SKM-1 (cell line): Measurements from ENCODE around the gene JAKMIP2.
"Not testable (repeated sequence)": the region's sequence is repeated elsewhere in the genome, so short reads cannot be mapped to it uniquely, and the experiment has no call there.

Experiments used
- DNase-seq: peaks from one replicate; lab custom pipeline; 2025; ENCODE audit not compliant: unreplicated experiment; lab: John Stamatoyannopoulos, UW

Gene JAKMIP2

DNA sequence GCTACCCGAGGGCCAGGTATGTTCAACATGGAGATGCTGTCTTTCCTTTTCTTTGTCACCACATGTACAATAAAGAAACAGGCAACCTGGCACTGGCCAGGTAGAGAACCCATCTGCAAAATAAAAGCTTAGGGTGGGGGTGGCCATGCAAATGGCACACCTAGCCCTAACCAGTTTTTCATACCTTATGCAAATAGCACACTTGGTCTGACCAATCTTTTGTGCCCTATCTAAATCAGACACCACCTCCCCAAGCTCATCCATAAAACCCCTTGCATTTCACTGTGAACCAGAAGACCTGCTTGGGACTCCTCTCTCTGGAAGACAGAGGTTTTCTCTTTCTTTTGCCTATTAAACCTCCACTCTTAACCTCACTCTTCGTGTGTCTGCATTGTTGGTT, 33.9 kb downstream of the JAKMIP2 start:
- DNase-seq = no peak

- DNase-seq = no peak
Observed at GRCh38 chr5:147746986-147747385, 35.5 kb downstream of the JAKMIP2 start.

GRCh38 chr5:147743678-147744374, 38.7 kb downstream of the JAKMIP2 start:
- no peak for DNase-seq

DNA sequence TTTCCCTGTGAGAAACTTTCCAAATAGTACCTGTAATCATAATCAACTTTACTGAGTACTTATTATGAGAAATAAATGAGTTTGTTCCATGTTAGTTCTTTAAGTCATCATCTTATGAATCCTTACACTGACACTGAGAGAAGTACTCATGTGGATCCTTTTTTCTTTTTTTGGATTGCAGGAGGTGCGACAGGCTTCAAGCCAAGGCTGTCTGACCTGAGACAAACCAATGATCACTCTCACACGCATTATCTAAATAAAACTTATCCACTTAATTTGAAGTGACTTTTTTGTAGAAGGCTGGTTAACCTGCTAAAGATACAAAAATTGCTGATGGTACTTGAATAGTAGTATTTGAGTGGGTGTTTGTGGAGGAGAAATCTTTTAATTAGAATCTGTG, 39.5 kb downstream of the JAKMIP2 start:
- DNase-seq = no peak

GRCh38 chr5:147742151-147742550, 40.4 kb downstream of the JAKMIP2 start:
- no peak for DNase-seq

GRCh38 chr5:147740864-147741263, 41.7 kb downstream of the JAKMIP2 start:
- DNase-seq = no peak

- no peak for DNase-seq
Observed at GRCh38 chr5:147737921-147738320, 44.6 kb downstream of the JAKMIP2 start.

DNA sequence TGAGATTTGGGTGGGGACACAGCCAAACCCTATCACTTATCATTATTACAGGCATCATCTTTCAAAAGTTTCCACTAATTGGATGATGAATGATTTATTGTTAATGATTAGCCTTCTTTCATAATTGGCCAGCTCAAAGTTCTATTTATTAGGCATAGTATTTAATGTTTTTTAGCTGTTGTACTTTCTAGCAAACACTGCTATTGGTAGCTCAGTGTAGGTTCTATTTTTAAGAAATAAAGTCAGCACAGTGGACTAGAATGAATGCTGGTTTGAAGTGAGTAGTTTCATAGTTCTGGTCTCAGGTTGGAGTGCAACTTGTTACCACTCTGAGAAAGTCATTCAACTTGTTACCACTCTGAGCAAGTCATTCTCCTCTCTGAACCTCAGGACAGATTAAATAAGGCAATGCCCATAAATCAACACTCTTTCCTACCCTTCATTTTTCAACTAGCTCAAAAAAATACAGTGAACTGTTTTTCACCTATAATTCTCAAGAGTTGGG, 46.9 kb downstream of the JAKMIP2 start:
- no peak for DNase-seq

DNA sequence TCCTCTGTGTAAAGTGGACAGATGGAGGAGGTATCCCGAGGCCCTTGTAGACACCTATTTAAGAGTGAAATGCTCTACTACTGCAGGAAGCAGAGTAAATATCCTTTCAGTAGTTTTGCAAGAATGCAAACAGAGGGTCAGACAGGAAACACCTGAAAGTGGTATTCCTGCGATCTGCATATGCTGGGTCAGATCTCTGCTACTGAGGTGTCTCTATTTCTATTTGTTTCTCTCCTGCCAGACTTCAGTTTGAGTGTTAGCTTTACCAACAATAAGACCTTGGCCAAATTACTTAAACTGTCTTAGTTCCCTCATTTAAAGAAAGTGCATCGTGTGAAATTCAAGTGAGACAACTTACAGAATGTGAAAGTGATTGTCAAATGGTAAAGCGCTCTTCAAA, 47.6 kb downstream of the JAKMIP2 start:
- no peak for DNase-seq

DNA sequence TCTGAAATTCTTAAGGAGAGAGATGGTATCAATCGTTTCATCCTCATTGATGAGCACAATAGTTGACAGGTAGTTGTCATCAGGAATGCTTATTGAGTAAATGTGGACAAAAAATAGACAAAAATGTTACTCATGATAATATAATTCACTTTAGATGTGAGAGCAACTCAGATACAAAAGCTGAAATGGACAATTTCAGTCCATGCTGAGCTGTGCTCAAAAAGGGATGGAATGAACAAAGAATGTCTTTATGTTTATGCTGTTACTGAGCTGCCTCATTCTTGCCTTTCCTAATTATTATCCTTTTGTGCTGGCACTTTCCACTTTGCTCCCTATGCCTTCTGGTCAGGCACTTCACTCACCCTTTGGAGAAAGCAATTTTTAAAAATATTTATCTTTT, 49.5 kb downstream of the JAKMIP2 start:
- DNase-seq = no peak

DNA sequence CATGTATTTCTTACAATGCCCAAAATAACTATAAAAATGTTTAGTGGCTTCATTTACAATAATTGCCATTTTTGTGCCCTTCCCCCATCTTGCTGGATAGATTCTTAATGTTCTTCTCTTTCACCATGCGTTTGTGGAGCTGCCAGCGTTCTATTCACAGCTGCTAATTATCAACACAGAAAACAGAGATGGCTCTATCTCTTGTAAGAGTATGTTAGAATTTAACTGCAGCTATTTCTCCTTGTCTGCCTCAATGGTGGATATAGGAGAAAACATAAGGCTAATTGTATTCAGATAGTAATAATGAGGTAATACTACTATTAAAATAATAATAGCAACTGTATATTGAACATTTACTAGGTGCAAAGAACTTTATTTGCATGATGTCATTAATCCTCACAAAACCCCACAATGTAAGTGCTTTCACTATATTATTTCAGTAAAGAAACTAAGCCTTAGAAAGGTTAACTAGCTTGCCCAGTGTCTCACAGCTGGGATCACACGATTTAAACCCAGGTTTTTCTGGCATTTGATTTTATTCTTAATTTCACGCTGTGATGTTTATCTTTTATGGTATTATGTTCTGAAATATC, 50.1 kb downstream of the JAKMIP2 start:
- DNase-seq = no peak

DNA sequence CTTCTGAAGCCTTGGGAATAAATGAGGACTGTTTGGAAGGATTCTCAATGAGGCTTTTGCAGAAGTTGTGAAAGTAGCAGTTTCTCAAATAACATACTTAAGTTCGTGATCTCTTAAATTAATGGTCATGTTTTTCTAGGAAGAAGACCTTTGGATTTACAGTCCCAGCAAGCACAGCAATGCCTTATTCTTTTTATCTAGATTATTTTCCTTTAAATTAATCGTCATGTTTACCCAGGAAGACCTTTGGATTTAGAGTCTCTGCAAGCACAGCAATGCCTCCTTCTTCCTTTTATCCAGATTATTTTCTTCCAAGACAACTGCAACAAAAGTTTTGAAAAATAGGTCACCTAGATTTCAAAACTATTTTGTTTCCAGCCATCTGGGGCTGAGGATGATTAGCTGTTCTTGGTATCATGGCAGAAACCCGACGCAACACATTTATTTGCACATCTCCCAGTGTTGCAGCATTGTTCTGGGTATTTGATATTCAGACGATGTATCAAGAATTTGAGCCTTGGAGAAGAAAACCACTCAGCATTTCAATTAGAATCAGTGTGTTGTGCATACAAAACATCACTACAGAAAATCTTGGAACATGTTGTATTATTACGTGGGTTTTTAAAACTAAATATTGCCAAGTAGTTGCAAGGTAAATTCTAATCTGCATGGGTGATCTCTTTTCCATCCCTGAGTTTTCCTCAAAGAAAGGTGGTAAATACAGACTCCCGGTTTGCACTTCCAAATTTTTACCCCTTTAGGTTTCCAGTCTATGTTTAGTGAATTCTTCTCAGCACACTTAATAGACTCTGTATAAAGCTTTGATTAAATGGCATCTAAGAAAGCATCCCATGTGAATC, 50.9 kb downstream of the JAKMIP2 start:
- DNase-seq = no peak

GRCh38 chr5:147727200-147727599, 55.3 kb downstream of the JAKMIP2 start:
- DNase-seq = no peak

GRCh38 chr5:147721191-147721960, 61.2 kb downstream of the JAKMIP2 start:
- DNase-seq = not testable (repeated sequence)

DNA sequence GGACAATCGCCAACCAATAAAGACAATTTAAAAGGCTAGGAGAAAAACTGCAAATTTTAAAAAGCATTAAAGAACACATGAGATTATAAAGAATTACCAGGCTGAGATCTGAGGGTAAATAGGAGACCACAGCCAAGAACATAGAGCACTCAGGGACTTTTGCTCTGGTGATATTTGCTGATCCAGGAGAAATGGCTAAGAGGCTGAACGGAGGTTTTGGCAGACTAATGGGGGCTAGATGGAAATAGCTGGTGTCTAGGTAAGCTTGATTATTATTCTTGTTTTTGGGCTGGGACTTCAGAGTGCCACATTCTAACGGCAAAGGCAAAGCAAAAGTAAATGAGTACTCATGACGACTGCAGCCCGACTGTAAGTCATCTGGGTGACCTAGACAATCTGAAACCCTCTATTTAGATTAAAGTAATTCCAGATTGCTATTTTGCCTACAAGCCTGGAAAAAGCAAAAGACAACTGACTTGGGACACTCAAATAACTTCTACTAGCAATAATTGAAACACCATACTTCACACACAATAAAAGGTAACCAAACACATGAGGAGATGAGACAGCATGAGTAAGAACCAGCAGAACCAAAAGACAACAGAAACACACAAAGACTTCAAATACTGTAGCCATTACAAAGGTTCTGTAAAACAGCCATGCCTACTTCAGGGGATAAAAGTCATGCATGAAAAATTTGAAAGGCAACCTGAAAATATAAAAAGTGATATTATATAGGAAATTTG, 68.8 kb downstream of the JAKMIP2 start:
- no peak for DNase-seq

DNA sequence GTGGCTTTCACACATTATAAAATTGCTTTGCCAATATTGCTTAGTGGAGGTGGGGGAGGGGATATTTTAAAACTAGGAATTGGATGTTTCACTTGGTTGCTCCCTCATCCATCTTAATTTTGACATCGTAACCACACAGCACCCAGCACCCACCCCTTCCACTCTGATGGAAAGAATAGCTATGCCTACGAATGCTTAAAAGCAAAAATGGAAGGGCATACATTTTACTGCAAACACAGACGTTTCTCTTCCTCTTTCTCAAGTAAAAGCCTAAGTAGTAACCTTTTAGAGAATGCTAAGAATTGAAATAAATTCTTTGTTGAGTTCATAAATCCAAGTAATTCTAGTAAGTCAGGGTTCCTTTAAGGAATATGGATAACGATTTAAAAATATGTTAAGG, 69.9 kb downstream of the JAKMIP2 start:
- DNase-seq = no peak

GRCh38 chr5:147712019-147712418, 70.5 kb downstream of the JAKMIP2 start:
- DNase-seq = no peak

DNA sequence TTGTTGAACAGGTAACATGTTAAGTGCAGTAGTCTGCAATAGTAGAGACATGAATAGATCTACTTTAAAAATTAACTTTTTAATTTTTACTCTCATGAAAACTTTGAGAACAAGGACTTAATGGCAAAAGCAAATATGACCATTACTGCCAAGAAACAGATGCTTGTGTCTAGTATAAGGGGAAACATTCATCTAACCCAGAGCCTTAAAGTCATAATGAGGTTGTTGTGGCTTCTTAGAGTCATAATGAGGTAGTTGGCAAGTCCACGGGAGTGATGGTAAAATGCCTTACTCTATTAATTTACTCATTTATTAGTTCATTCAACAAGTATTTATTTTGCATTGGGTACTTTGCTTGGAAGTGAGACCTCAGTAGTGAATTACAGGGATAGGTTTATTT, 71.5 kb downstream of the JAKMIP2 start:
- no peak for DNase-seq

DNA sequence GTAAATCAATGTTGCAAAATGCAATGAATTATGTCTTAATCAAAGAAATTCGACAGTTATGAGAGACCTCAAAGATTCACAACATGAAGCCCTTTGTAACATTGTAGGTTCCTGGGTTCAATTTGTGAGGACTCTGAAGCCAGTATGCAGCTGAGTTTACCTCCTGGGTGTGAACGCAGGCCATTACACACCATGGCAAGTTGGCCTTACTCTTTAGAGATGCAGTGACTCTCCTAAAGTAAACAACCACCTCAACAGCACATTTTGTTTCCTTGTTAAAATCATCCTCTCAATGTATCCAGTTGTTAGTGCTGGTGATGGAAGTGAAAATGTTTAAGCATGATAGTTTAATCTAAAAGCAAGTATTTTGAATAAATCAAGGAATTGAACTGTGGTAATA, 73.8 kb downstream of the JAKMIP2 start:
- DNase-seq = no peak

DNA sequence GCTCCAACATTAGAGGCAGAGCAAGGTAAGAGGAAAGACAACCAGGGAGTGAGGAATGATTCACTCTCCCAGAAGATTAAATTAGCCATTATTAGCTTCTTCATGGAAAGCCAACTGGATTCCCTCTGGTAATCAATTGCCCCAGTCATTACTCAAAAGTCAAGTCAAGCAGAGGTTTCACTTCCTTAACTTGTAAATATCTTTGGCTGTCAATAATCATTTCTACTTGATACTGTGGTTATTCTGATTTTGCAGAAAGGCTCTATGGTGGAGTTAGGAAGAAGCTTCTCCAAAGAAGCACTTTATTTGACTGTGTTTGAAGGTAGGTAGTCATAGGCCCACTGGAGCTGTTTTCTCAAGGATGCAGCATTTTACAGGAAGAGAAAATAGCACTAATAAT, 78.0 kb downstream of the JAKMIP2 start:
- no peak for DNase-seq
